Loucy (cell line): ENCODE results near the gene OLFM1.

Experiments used
- CTCF ChIP-seq: fragments of 200-600 bp; sonication (generic); conservative IDR thresholded peaks from 2 replicates; pipeline ENCODE4 v1.5.1; 2014; ENCODE audit warnings: mild to moderate bottlenecking, antibody characterized with exemption, low read length
- EZH2phosphoT487 ChIP-seq: fragments of 200-600 bp; IDR thresholded peaks from 2 replicates; pipeline ENCODE4 v1.6.1; 2018; ENCODE audit warnings: antibody characterized with exemption, mild to moderate bottlenecking, moderate library complexity, borderline replicate concordance

- TF ChIP-seq CTCF (no peak), EZH2phosphoT487 (no peak)
Observed at GRCh38 chr9:135067096-135067710, 20.3 kb upstream of the OLFM1 start.
